B cell (primary cell): ENCODE data around the gene SDCCAG8. TPM values are rescaled to one million over a fixed set of nuclear protein-coding genes. Genes with fewer than 3 reads are reported as not detected.
"Not testable (repeated sequence)": the region's sequence is repeated elsewhere in the genome, so short reads cannot be mapped to it uniquely, and the experiment has no call there.

ENCODE experiments used
- ATAC-seq: fragments of 200-7000 bp; cut with Tn5 transposase; one replicate; pipeline ENCODE4 v1.10.0; 2021; ENCODE audit warnings: low read depth, mild to moderate bottlenecking, moderate number of reproducible peaks, moderate library complexity
- CTCF ChIA-PET: fragments of 350-600 bp; sonication (Branson Sonifier 250); formaldehyde crosslinking; loops from one replicate; lab custom pipeline; 2021; ENCODE audit warnings: antibody characterized with exemption, inconsistent platforms; lab: Charles Lee
- POLR2A ChIA-PET: fragments of 350-600 bp; sonication (Branson Sonifier 250); formaldehyde crosslinking; loops from one replicate; lab custom pipeline; 2021; ENCODE audit warnings: antibody characterized with exemption; lab: Charles Lee
- DNase-seq: peaks from one replicate; pipeline ENCODE4 v3.0.0; 2013
- H2AFZ ChIP-seq: 2 replicates; pipeline ENCODE4 v1.6.1; 2012; ENCODE audit warnings: mild to moderate bottlenecking, low read depth, low read length; ENCODE audit not compliant: insufficient read depth, poor library complexity, severe bottlenecking
- H3K27ac ChIP-seq, 2 donors: 1 replicate in 1 of 2; 2 replicates in 1 of 2; pipeline ENCODE4 v1.5.1; 2012 to 2013; ENCODE audit warnings: low read length in 2 of 2, mild to moderate bottlenecking in 2 of 2, moderate library complexity in 1 of 2
- H3K27me3 ChIP-seq, 4 experiments: fragments of 200-600 bp in 1 of 4; sonication (generic) in 1 of 4; replicated peaks in 1 of 4; 1 replicate in 2 of 4; 2 replicates in 2 of 4; pipeline versions ENCODE4 v1.6.1 to v1.7.0; 2013 to 2016; ENCODE audit warnings: low read length in 3 of 4, mild to moderate bottlenecking in 2 of 4, mixed read lengths in 1 of 4, moderate library complexity in 1 of 4; ENCODE audit not compliant: insufficient read depth in 4 of 4, control insufficient read depth in 3 of 4; ENCODE audit errors: control extremely low read depth in 1 of 4
- H3K36me3 ChIP-seq, 2 experiments: replicated peaks in 1 of 2; 1 replicate in 1 of 2; 2 replicates in 1 of 2; pipeline versions ENCODE4 v1.6.1 to v1.7.1; 2013; ENCODE audit warnings: low read length in 1 of 2; ENCODE audit not compliant: insufficient read depth in 2 of 2, control insufficient read depth in 1 of 2; ENCODE audit errors: control extremely low read depth in 1 of 2, extremely low read depth in 1 of 2
- H3K4me1 ChIP-seq, 2 donors: fragments of 200-600 bp in 1 of 2; sonication (generic) in 1 of 2; 1 replicate in 1 of 2; 2 replicates in 1 of 2; pipeline versions ENCODE4 v1.5.1 to v1.6.1; 2013 to 2017; ENCODE audit warnings: low read length in 2 of 2; ENCODE audit not compliant: control insufficient read depth in 2 of 2, insufficient read depth in 2 of 2
- H3K4me2 ChIP-seq: replicated peaks from 2 replicates; pipeline ENCODE3; 2012; ENCODE audit warnings: mild to moderate bottlenecking, low read depth, low read length; ENCODE audit not compliant: poor library complexity, severe bottlenecking
- H3K4me3 ChIP-seq, 5 experiments: fragments of 200-600 bp in 1 of 5; sonication (generic) in 1 of 5; 1 replicate in 3 of 5; 2 replicates in 2 of 5; pipeline versions ENCODE4 v1.5.1 to v1.7.0; 2011 to 2016; ENCODE audit warnings: low read length in 4 of 5, mild to moderate bottlenecking in 4 of 5, low read depth in 2 of 5, control low read depth in 1 of 5, moderate library complexity in 1 of 5; ENCODE audit not compliant: insufficient read depth in 1 of 5; ENCODE audit errors: control extremely low read depth in 1 of 5, extremely low read depth in 1 of 5
- H3K79me2 ChIP-seq: fragments of 200-600 bp; sonication (generic); one replicate; pipeline ENCODE4 v1.6.0; 2016; ENCODE audit warnings: low read length; ENCODE audit not compliant: control insufficient read depth, insufficient read depth
- H3K9ac ChIP-seq: fragments of 200-600 bp; sonication (generic); 2 replicates; pipeline ENCODE4 v1.6.1; 2017; ENCODE audit warnings: mild to moderate bottlenecking, low read length, moderate library complexity
- H3K9me3 ChIP-seq, 3 donors: one replicate each; pipeline versions ENCODE4 v1.6.1 to v1.7.1; 2013; ENCODE audit warnings: low read length in 2 of 3; ENCODE audit not compliant: control insufficient read depth in 2 of 3, insufficient read depth in 1 of 3; ENCODE audit errors: control extremely low read depth in 1 of 3
- H4K20me1 ChIP-seq: 2 replicates; pipeline ENCODE4 v1.6.0; 2012; ENCODE audit warnings: mild to moderate bottlenecking, low read length; ENCODE audit not compliant: insufficient read depth, control insufficient read depth, poor library complexity, severe bottlenecking
- H3K27ac Mint-ChIP-seq: one replicate; pipeline ENCODE4 v1.8.0; 2021; ENCODE audit warnings: mixed read lengths
- H3K27me3 Mint-ChIP-seq: one replicate; pipeline ENCODE4 v1.8.0; 2021; ENCODE audit warnings: mixed read lengths
- H3K4me1 Mint-ChIP-seq: one replicate; pipeline ENCODE4 v1.8.0; 2021; ENCODE audit warnings: mixed read lengths
- H3K4me3 Mint-ChIP-seq: one replicate; pipeline ENCODE4 v1.8.0; 2021; ENCODE audit warnings: mixed read lengths
- H3K9me3 Mint-ChIP-seq: one replicate; pipeline ENCODE4 v1.8.0; 2022; ENCODE audit warnings: mixed read lengths; ENCODE audit not compliant: insufficient read depth
- EZH2 ChIP-seq: IDR thresholded peaks from 2 replicates; pipeline ENCODE4 v1.6.1; 2012; ENCODE audit warnings: borderline replicate concordance, low read depth, mild to moderate bottlenecking, moderate library complexity, low read length; ENCODE audit not compliant: insufficient read depth, poor library complexity, severe bottlenecking
- WGBS: methylation state at CpG from one replicate; pipeline ENCODE4 v1.1.5; 2013; ENCODE audit warnings: missing lambda C conversion rate; ENCODE audit not compliant: insufficient coverage; 5-methylcytosine and 5-hydroxymethylcytosine counted together
- intact Hi-C: fragments of 100-400 bp; cut with micrococcal nuclease; formaldehyde crosslinking; loops from one replicate; pipeline ENCODE4 v1.10.0; 2022
- polyA minus RNA-seq: library from RNA; depleted of rRNA, polyadenylated mRNA; stranded (reverse); fragments of >200 nt; gene quantifications from 2 replicates; pipeline ENCODE4 v1.2.3, GENCODE V29; 2012
- polyA plus RNA-seq: library from polyadenylated mRNA; depleted of rRNA; stranded (reverse); fragments of >200 nt; gene quantifications from 2 replicates; pipeline ENCODE4 v1.2.3, GENCODE V29; 2012
- total RNA-seq, 2 donors: library from RNA; stranded (reverse); fragments of 120-200 nt in 1 of 2; gene quantifications; 1 replicate in 1 of 2; 2 replicates in 1 of 2; pipeline versions ENCODE4 v1.2.3 to v1.2.4, GENCODE V29; 2013 to 2022
- TF ChIP-seq, protein P1 (sequence below): fragments of 200-600 bp; IDR thresholded peaks from one replicate; pipeline ENCODE4 v1.8.0; 2022; ENCODE audit warnings: antibody characterized with exemption, mild to moderate bottlenecking

SDCCAG8 gene
- total RNA-seq (60.7 and 64.8 TPM in 2 replicates), polyA plus RNA-seq (29.5 and 37.1 TPM in 2 replicates), polyA minus RNA-seq (14.0 and 23.4 TPM in 2 replicates)
- 36.7 TPM for total RNA-seq (2013)

DNA sequence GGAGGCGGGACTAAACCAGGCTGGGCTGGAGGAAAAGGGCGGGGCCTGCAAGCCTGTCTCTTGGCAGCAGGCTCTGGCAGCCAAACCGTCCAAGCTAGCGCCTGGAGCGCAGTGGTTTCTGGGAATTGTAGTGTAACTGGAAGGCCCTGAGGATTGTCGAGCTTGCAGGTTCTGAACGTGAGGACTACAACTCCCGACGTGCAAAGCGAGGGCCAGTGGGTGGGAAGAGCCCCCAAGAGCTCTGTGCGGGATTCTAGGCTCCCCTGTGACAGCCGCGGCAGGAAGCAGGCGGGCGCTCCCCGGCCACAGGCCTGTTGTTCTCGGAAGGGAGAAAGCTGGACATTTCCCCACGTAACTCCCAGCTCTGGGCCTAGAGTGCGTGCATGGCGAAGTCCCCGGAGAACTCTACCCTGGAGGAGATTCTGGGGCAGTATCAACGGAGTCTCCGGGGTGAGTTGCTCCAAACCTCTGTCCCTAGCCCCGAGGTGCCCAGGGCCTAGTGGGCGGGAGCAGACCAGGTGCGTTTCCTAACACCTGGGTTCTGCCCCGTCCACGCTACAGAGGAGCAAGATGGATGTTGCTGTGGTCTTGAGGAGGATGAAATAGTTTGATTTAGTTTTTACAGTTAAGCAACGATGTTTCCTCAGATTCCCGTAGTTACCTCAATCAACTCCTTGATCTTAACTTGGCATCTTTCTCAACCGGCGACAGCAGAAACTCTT, at the start of gene SDCCAG8:
TSS of gene SDCCAG8 (plus strand) at position 251 of the 722 bp plus-strand sequence. CDS start at position 384, 133 bp downstream.
- Histone ChIP-seq H3K79me2 (peaks cover 83% of the 10 kb centered on the region), H3K4me2 (peak within 1 kb of the TSS; percentile 84), H2AFZ (peak within 1 kb of the TSS; percentile 88), H3K36me3 (peaks cover 0 to 3% of the 10 kb centered on the region in 2 experiments), H3K9me3 (no peaks in the 10 kb centered on the region), H3K9ac (peak within 1 kb of the TSS; percentile 95), H3K27ac (peak within 1 kb of the TSS; percentile 97 to 99), H3K4me3 (peak within 1 kb of the TSS; percentile 75 to 100 (median 94)), H4K20me1 (no peaks in the 10 kb centered on the region), H3K27me3 (no peaks in the 10 kb centered on the region), H3K4me1 (peaks cover 19 to 29% of the 10 kb centered on the region in 2 donors)
- ATAC-seq (peak; percentile 77), DNase-seq (peak; percentile 98)
- Mint-ChIP-seq H3K27ac (peak within 1 kb of the TSS; percentile 99), H3K27me3 (no peaks in the 10 kb centered on the region), H3K4me1 (peaks cover 45% of the 10 kb centered on the region), H3K4me3 (peak within 1 kb of the TSS; percentile 97), H3K9me3 (no peaks in the 10 kb centered on the region)
- no peak for TF ChIP-seq EZH2
- TF ChIP-seq, protein P1, sequence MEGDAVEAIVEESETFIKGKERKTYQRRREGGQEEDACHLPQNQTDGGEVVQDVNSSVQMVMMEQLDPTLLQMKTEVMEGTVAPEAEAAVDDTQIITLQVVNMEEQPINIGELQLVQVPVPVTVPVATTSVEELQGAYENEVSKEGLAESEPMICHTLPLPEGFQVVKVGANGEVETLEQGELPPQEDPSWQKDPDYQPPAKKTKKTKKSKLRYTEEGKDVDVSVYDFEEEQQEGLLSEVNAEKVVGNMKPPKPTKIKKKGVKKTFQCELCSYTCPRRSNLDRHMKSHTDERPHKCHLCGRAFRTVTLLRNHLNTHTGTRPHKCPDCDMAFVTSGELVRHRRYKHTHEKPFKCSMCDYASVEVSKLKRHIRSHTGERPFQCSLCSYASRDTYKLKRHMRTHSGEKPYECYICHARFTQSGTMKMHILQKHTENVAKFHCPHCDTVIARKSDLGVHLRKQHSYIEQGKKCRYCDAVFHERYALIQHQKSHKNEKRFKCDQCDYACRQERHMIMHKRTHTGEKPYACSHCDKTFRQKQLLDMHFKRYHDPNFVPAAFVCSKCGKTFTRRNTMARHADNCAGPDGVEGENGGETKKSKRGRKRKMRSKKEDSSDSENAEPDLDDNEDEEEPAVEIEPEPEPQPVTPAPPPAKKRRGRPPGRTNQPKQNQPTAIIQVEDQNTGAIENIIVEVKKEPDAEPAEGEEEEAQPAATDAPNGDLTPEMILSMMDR = no peak
- ChIA-PET POLR2A (interaction anchor here (0.6 to 2.1 kb wide), 11 partner anchors 9 to 1054 kb away, joined by 3 to 7 read pairs (median 4); partner anchors contain the start of gene AKT3), CTCF (interaction anchor here (1.0 to 1.8 kb wide), 6 partner anchors 9 to 1645 kb away, joined by 3 to 9 read pairs (median 4); no protein-coding TSS in a partner anchor)
- intact Hi-C loops = loop anchor here (1.0 to 10.0 kb wide), 9 partner anchors 13 to 1721 kb away; partner anchors contain the start of genes CHML, EXO1, KMO and OPN3
- under 1% methylated on average over 31 of the region's 32 CpGs for WGBS

DNA sequence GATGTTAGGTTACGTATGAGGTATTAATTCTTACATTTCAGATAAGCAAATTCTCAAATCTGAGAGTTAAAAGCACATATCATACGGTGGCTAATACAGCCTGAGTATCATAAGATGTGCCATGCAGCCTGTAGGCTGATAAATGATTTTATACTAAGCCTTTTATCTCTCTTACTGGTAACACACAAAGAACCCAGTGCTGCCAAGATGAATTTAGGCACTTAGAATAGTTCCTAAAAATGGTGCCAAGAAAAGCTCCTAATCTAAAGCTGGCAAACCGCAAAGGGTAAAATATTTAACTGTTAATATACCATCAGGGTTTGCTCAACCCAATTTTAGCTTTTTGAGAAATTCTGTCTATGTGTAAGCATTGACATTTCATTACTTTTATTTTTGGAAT, 43.9 kb upstream of the SDCCAG8 start:
- POLR2A ChIA-PET, H3K9ac ChIP-seq, CTCF ChIA-PET: not testable (repeated sequence)

More for the DNA sequence above, 43.9 kb upstream of the SDCCAG8 start:
- H2AFZ ChIP-seq, H3K4me1 Mint-ChIP-seq, H3K27me3 Mint-ChIP-seq, H3K27me3 ChIP-seq, H3K9me3 ChIP-seq, H3K27ac Mint-ChIP-seq, H4K20me1 ChIP-seq, intact Hi-C loops, H3K4me3 Mint-ChIP-seq, ATAC-seq, DNase-seq, H3K4me2 ChIP-seq, H3K27ac ChIP-seq, H3K36me3 ChIP-seq, H3K9me3 Mint-ChIP-seq, H3K79me2 ChIP-seq, H3K4me3 ChIP-seq, H3K4me1 ChIP-seq: not testable (repeated sequence)
- WGBS = no CpG with 5 or more reads among the region's 3 CpGs
